GM19328 (cell line): ENCODE results near the gene JCHAIN.
"Not testable (repeated sequence)": the region's sequence is repeated elsewhere in the genome, so short reads cannot be mapped to it uniquely, and the experiment has no call there.

ENCODE experiments used
- ATAC-seq: cut with Tn5 transposase; IDR thresholded peaks from one replicate; pipeline ENCODE4 v1.9.1; 2021; ENCODE audit warnings: mild to moderate bottlenecking, moderate library complexity; ENCODE audit not compliant: unreplicated experiment

Gene JCHAIN

GRCh38 chr4:70666369-70666768 lies at the start of gene JCHAIN:
TSS of gene JCHAIN (minus strand) at chr4:70666508. CDS start at chr4:70666490, 18 bp downstream.
- ATAC-seq = peak; percentile 49

- no peak for ATAC-seq
Observed at GRCh38 chr4:70715097-70715496, 48.8 kb upstream of the JCHAIN start.

- no peak for ATAC-seq
Observed at GRCh38 chr4:70714079-70714887, 48.0 kb upstream of the JCHAIN start.

- no peak for ATAC-seq
Observed at GRCh38 chr4:70713453-70714078, 47.3 kb upstream of the JCHAIN start.

GRCh38 chr4:70712604-70713452 lies 46.5 kb upstream of the JCHAIN start:
- ATAC-seq = no peak

- no peak for ATAC-seq
Observed at GRCh38 chr4:70712150-70712549, 45.8 kb upstream of the JCHAIN start.

- ATAC-seq = no peak
Observed at GRCh38 chr4:70711599-70711998, 45.3 kb upstream of the JCHAIN start.

GRCh38 chr4:70709611-70710205 lies 43.4 kb upstream of the JCHAIN start:
- ATAC-seq = no peak

GRCh38 chr4:70706516-70706915 lies 40.2 kb upstream of the JCHAIN start:
- ATAC-seq = no peak

GRCh38 chr4:70706044-70706461 lies 39.7 kb upstream of the JCHAIN start:
- no peak for ATAC-seq

- peak; percentile 55 for ATAC-seq
Observed at GRCh38 chr4:70705183-70706043, 39.1 kb upstream of the JCHAIN start.

- peak; percentile 32 for ATAC-seq
Observed at GRCh38 chr4:70704931-70705182, 38.5 kb upstream of the JCHAIN start.

GRCh38 chr4:70704215-70704930 lies 38.1 kb upstream of the JCHAIN start:
- ATAC-seq = peak; percentile 53

GRCh38 chr4:70703619-70704214 lies 37.4 kb upstream of the JCHAIN start:
- no peak for ATAC-seq

GRCh38 chr4:70702592-70702991 lies 36.3 kb upstream of the JCHAIN start:
- ATAC-seq = not testable (repeated sequence)

GRCh38 chr4:70701271-70701670 lies 35.0 kb upstream of the JCHAIN start:
- ATAC-seq = no peak

- ATAC-seq = no peak
Observed at GRCh38 chr4:70700712-70701111, 34.4 kb upstream of the JCHAIN start.

GRCh38 chr4:70698435-70698834 lies 32.1 kb upstream of the JCHAIN start:
- not testable (repeated sequence) for ATAC-seq

- ATAC-seq = not testable (repeated sequence)
Observed at GRCh38 chr4:70694633-70695032, 28.3 kb upstream of the JCHAIN start.
